ENCODE data around the gene TCAIM.

GRCh38 chr3:44414517-44415090, 76.0 kb downstream of the TCAIM start:
- TF ChIP-seq, protein P1, sequence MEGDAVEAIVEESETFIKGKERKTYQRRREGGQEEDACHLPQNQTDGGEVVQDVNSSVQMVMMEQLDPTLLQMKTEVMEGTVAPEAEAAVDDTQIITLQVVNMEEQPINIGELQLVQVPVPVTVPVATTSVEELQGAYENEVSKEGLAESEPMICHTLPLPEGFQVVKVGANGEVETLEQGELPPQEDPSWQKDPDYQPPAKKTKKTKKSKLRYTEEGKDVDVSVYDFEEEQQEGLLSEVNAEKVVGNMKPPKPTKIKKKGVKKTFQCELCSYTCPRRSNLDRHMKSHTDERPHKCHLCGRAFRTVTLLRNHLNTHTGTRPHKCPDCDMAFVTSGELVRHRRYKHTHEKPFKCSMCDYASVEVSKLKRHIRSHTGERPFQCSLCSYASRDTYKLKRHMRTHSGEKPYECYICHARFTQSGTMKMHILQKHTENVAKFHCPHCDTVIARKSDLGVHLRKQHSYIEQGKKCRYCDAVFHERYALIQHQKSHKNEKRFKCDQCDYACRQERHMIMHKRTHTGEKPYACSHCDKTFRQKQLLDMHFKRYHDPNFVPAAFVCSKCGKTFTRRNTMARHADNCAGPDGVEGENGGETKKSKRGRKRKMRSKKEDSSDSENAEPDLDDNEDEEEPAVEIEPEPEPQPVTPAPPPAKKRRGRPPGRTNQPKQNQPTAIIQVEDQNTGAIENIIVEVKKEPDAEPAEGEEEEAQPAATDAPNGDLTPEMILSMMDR (IDR thresholded peaks at IDR 0.05; ENCODE audit: poor library complexity): no peak
- no peak for TF ChIP-seq EZH2 (IDR thresholded peaks at IDR 0.05; ENCODE audit: borderline replicate concordance)

All from hepatocyte (in vitro differentiated cells).